ENCODE data around the gene EYA3.

EYA3 gene

GRCh38 chr1:28078680-28079626, 9.5 kb downstream of the EYA3 start:
- TF ChIP-seq CTCF (IDR thresholded peaks at IDR 0.05), result no peak

- TF ChIP-seq CTCF (IDR thresholded peaks at IDR 0.05), result no peak
Measured at GRCh38 chr1:28078262-28078661, 10.1 kb downstream of the EYA3 start.

GRCh38 chr1:28074892-28075511, 13.4 kb downstream of the EYA3 start:
- no peak for TF ChIP-seq CTCF (IDR thresholded peaks at IDR 0.05)

DNA sequence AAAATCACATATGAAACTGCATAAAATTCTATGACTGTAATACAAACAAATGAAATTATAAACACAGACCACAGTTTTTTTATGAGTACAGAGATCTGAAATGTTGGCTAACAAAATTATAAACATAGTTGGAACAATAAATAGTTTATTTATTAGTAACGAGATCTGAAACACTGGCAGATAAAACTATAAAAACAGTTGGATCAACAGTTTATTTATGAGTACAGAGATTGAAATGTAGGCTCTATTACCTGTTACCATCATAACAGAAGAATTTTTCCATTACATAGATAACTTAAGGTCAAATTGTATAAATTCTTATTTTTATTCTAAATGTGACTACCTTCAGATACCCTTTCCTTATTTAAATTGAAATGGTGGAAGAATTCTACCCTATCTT, 14.5 kb downstream of the EYA3 start:
- TF ChIP-seq CTCF (IDR thresholded peaks at IDR 0.05), result no peak

- TF ChIP-seq CTCF (IDR thresholded peaks at IDR 0.05), result no peak
Measured at GRCh38 chr1:28071813-28072212, 16.6 kb downstream of the EYA3 start.

DNA sequence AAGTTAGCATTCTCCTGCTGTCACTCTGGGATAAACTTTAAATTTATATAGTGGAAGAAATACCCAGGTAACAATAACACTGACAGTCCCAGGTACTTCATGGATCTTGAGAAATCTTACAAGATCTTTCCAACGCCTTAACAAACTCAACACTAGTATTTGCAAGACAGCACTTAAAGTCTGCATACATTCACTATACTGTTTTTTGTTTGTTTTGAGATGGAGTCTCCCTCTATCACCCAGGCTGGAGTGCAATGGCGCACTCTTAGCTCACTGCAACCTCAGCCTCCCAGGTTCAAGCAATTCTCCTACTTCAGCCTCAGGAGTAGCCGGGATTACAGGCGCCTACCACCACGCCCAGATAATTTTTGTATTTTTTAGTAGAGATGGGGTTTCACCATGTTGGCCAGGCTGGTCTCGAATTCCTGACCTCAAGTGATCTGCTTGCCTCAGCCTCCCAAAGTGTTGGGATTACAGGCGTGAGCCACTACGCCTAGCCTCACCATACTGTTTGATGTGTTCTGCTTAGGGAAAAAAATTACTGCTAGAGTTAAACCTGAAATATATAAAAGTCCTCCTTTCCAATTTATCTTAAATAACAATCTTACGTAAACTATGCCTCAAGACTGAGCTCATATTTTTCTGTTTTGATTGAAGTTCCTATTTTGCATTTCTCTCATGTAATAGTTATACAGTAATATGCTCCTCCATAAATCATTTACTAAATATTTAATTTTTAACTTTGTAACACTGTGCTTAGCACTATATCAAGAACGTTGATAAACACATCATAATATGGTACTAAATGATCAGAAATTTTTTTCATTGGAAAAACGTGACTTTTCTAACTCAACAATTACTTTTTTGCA, 17.5 kb downstream of the EYA3 start:
- no peak for TF ChIP-seq CTCF (IDR thresholded peaks at IDR 0.05)

DNA sequence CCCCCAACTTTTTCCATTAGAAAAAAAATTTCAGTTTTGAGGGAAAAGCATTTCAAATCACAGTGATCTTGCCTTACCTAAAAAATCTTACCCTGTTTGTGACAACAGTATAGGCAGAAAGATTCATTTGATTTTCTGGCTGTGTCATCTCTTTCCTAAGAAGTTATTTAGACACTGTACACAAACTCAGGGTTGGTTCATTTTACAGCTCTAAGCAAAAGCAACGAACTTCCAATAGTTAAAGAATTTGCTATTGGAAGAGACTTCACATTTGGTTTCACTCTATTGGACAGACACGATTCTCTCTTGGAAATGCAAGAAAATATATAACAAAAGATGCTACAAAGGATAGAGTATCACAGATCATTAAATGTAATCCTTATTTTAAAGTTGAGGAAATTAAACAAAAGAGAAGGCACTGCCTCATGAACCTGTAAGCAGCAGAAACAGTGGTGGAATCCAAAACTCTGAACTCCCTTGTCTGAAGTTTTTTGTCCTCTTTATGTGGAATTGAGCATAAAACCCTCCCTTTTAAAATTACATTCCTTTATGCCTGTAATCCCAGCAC, 20.8 kb downstream of the EYA3 start:
- no peak for TF ChIP-seq CTCF (IDR thresholded peaks at IDR 0.05)
